Measurements from ENCODE around the gene ZNF469. TPM values are rescaled to one million over a fixed set of nuclear protein-coding genes. Genes with fewer than 3 reads are reported as not detected.

Gene ZNF469
- total RNA-seq, 1 donor, result 8.3 TPM

GRCh38 chr16:88353691-88354090 lies 29.1 kb upstream of the ZNF469 start:
- no peak for TF ChIP-seq CTCF (IDR thresholded peaks at IDR 0.05; ENCODE audit: extremely low read depth, low read depth, low read length)
- peak; percentile 86 for DNase-seq (ENCODE audit: insufficient read length, low spot score, missing footprints)
- Histone ChIP-seq H3K4me3 (ENCODE audit: insufficient read depth, low read length) (no peak overlapping the region), H2AFZ (ENCODE audit: low read length) (no peak overlapping the region), H4K20me1 (ENCODE audit: insufficient read depth, low read length) (no peaks in the 10 kb centered on the region), H3K27me3 (ENCODE audit: insufficient read depth, low read length) (no peaks in the 10 kb centered on the region), H3K27ac (ENCODE audit: low read depth, low read length) (no peak overlapping the region), H3K4me1 (ENCODE audit: insufficient read depth, low read length) (no peaks in the 10 kb centered on the region), H3K36me3 (ENCODE audit: insufficient read depth, low read length) (no peaks in the 10 kb centered on the region), H3K4me2 (ENCODE audit: insufficient read depth, low read length) (no peak overlapping the region), H3K9me3 (ENCODE audit: low read depth, low read length) (no peaks in the 10 kb centered on the region), H3K79me2 (ENCODE audit: insufficient read depth, low read length) (no peaks in the 10 kb centered on the region)

GRCh38 chr16:88354229-88355092 lies 28.3 kb upstream of the ZNF469 start:
- no peak for TF ChIP-seq CTCF (IDR thresholded peaks at IDR 0.05; ENCODE audit: extremely low read depth, low read depth, low read length)
- H2AFZ ChIP-seq (ENCODE audit: low read length), result no peak overlapping the region
- H4K20me1 ChIP-seq (ENCODE audit: insufficient read depth, low read length), result no peaks in the 10 kb centered on the region
- H3K36me3 ChIP-seq (ENCODE audit: insufficient read depth, low read length), result no peaks in the 10 kb centered on the region
- no peaks in the 10 kb centered on the region for H3K9me3 ChIP-seq (ENCODE audit: low read depth, low read length)
- peaks cover 6% of the 10 kb centered on the region for H3K27me3 ChIP-seq (ENCODE audit: insufficient read depth, low read length)
- H3K27ac ChIP-seq (ENCODE audit: low read depth, low read length), result no peak overlapping the region
- no peaks in the 10 kb centered on the region for H3K4me1 ChIP-seq (ENCODE audit: insufficient read depth, low read length)
- peak; percentile 77 for DNase-seq (ENCODE audit: insufficient read length, low spot score, missing footprints)
- no peak overlapping the region for H3K4me3 ChIP-seq (ENCODE audit: insufficient read depth, low read length)
- no peak overlapping the region for H3K4me2 ChIP-seq (ENCODE audit: insufficient read depth, low read length)
- no peaks in the 10 kb centered on the region for H3K79me2 ChIP-seq (ENCODE audit: insufficient read depth, low read length)

DNA sequence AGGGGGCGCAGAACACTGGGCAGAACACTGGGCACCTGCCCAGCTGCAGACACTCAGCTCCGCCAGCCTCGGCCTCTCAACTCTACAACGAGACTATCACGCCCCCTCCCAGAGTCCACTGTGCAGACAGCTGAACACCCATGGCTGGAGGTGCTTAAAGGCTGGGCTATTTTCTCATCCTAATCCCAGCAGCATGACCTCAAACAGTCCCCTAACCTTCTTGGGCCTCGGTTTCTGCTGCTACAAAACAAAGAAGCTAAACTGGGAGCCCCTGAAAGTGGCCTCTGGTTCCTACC lies 27.7 kb upstream of the ZNF469 start:
- Histone ChIP-seq H3K27me3 (ENCODE audit: insufficient read depth, low read length) (peaks cover 6% of the 10 kb centered on the region), H3K27ac (ENCODE audit: low read depth, low read length) (no peak overlapping the region), H2AFZ (ENCODE audit: low read length) (no peak overlapping the region), H3K9me3 (ENCODE audit: low read depth, low read length) (no peaks in the 10 kb centered on the region), H4K20me1 (ENCODE audit: insufficient read depth, low read length) (no peaks in the 10 kb centered on the region), H3K36me3 (ENCODE audit: insufficient read depth, low read length) (no peaks in the 10 kb centered on the region), H3K79me2 (ENCODE audit: insufficient read depth, low read length) (no peaks in the 10 kb centered on the region), H3K4me2 (ENCODE audit: insufficient read depth, low read length) (no peak overlapping the region), H3K4me3 (ENCODE audit: insufficient read depth, low read length) (no peak overlapping the region), H3K4me1 (ENCODE audit: insufficient read depth, low read length) (no peaks in the 10 kb centered on the region)
- no peak for DNase-seq (ENCODE audit: insufficient read length, low spot score, missing footprints)
- TF ChIP-seq CTCF (IDR thresholded peaks at IDR 0.05; ENCODE audit: extremely low read depth, low read depth, low read length), result no peak

DNA sequence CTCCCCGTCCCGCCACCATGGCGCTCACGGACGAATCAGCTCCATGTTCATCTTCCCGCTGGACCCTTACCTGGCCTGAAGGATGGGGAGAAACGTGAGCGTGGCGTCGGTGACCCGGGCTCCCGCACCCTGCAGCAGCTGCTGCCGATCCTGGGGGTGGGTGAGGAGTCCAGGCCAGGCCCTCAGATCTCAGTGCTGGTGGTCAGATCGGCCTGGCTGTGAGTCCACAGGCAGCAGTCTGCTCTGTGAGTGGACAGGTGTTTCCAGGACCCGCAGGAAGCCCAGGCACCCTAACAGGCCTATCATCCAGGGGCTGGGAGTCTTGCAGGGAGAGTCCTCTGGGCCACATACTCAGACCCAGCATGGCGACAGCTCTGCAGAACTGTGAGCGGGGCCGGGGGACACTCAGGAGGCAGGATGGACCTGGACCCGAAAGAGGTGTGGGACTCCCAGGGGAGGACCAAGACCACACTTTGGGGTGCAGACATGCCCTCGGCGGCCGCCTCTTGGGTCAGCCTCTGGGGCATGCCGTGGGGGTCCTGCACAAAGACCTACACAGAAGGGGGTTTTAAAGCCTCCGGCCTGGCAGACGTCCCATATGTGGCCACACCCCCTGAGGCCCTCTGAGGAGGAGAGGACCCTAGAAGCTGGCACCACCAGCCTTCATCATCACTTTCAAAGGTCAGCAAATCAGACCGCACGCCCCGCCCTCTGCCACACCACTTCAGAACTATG lies 27.2 kb upstream of the ZNF469 start:
- Histone ChIP-seq H3K4me3 (ENCODE audit: insufficient read depth, low read length) (no peak overlapping the region), H3K27ac (ENCODE audit: low read depth, low read length) (no peak overlapping the region)
- TF ChIP-seq CTCF (IDR thresholded peaks at IDR 0.05; ENCODE audit: extremely low read depth, low read depth, low read length), result no peak

More for the DNA sequence above, 27.2 kb upstream of the ZNF469 start:
- peak; percentile 71 for DNase-seq (ENCODE audit: insufficient read length, low spot score, missing footprints)
- Histone ChIP-seq H3K4me2 (ENCODE audit: insufficient read depth, low read length) (no peak overlapping the region), H3K36me3 (ENCODE audit: insufficient read depth, low read length) (no peaks in the 10 kb centered on the region), H2AFZ (ENCODE audit: low read length) (no peak overlapping the region), H4K20me1 (ENCODE audit: insufficient read depth, low read length) (no peaks in the 10 kb centered on the region), H3K79me2 (ENCODE audit: insufficient read depth, low read length) (no peaks in the 10 kb centered on the region), H3K9me3 (ENCODE audit: low read depth, low read length) (no peaks in the 10 kb centered on the region), H3K27me3 (ENCODE audit: insufficient read depth, low read length) (peaks cover 6% of the 10 kb centered on the region), H3K4me1 (ENCODE audit: insufficient read depth, low read length) (no peaks in the 10 kb centered on the region)
